ENCODE data around the gene IRF4.
"Not testable (repeated sequence)": the region's sequence is repeated elsewhere in the genome, so short reads cannot be mapped to it uniquely, and the experiment has no call there.

IRF4 gene

DNA sequence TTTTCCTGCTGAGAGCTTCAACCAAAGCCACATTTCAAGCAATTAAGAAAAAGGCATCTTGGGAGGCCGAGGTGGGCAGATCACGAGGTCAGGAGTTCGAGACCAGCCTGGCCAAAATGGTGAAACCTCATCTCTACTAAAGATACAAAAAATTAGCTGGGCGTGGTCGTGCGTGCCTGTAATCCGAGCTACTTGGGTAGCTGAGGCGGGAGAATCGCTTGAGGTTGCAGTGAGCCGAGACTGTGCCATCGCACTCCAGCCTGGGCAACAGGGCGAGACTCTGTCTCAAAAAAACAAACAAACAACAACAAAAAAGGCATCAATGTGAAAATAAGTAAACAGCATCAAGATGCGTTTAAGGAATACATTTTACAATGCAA, 13.9 kb upstream of the IRF4 start:
- not testable (repeated sequence) for H3K4me1 ChIP-seq (ENCODE audit: control insufficient read depth, insufficient read depth, low read length, poor library complexity, severe bottlenecking); H3K9me3 ChIP-seq (ENCODE audit: control insufficient read depth, low read length); H3K36me3 ChIP-seq (ENCODE audit: control insufficient read depth, insufficient read depth, low read length); H3K4me3 ChIP-seq (ENCODE audit: extremely low read depth, insufficient read depth, low read length, poor library complexity, severe bottlenecking); H3K27ac ChIP-seq (ENCODE audit: low read depth, low read length, severe bottlenecking)
- WGBS, 2 experiments (ENCODE audit: insufficient coverage in 2 of 2) = 81% methylated on average over 9 to 10 of the region's 13 CpGs

DNA sequence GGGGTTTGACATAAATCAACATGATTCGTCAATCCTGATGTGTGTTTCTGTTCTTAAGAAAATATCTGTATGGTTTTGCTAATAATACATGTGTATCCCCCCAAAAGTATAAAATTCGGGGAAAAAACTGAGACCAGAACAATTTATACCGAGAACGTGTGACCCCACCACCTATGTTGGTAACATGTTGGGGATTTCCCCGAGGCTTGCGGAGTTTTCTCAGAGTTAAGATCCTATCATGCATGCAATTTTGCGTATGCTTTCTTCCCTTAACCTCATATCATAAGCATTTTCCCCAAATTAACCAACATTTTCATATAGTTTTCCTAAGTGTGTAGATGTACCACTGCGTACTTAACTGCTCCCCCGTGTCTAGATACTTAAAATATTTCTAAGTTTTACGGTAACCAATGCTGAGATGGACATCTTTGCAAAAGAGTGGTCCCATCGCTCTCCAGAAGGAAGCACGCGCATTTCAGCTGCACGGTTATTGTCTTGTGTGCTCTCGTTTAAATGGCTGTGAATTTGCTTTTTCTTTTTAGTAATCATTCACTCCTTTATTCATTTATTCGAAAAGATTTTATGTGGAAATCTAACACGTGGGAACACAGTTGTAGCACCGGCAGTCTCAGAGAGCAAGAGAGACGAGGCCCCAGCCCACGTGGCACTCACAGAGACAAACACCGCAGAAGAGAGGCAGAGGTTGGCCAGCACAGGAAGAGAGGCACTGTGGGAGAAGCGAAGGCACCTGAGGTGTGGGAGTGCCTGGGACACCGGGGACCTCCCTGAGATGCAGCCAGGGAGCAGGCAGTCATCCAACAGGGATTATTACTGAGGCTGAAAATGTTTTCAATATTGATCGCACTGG, 13.2 kb upstream of the IRF4 start:
- no peaks in the 10 kb centered on the region for H3K4me1 ChIP-seq (ENCODE audit: control insufficient read depth, insufficient read depth, low read length, poor library complexity, severe bottlenecking)
- 90 to 91% methylated on average over 20 to 21 of the region's 24 CpGs for WGBS, 2 experiments (ENCODE audit: insufficient coverage in 2 of 2)
- H3K9me3 ChIP-seq (ENCODE audit: control insufficient read depth, low read length) = no peaks in the 10 kb centered on the region
- H3K4me3 ChIP-seq (ENCODE audit: extremely low read depth, insufficient read depth, low read length, poor library complexity, severe bottlenecking) = no peak overlapping the region
- H3K36me3 ChIP-seq (ENCODE audit: control insufficient read depth, insufficient read depth, low read length) = no peaks in the 10 kb centered on the region
- no peak overlapping the region for H3K27ac ChIP-seq (ENCODE audit: low read depth, low read length, severe bottlenecking)

DNA sequence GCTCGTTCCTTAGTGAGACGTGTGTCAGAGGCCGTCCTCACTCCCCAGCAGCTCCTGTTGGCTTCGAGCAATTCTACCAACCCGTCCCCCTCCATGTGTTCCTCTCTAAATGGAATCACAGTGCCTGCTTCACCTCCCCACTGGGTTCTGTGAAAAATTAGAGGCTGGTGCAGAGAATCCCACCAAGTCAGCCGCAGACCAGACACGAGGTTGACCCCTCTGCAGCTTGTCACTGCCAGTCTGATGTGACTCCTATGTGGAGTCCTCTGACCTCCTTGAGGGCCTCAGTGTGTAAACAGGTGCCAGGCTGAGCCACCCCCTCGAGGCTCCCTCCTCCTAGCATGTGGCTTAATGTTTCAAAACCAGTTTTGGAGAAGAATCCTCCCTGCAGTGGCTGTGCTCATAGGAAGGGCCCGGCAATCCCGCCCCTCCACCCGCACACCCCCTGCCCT, 12.6 kb upstream of the IRF4 start:
- no peak overlapping the region for H3K4me3 ChIP-seq (ENCODE audit: extremely low read depth, insufficient read depth, low read length, poor library complexity, severe bottlenecking)
- H3K36me3 ChIP-seq (ENCODE audit: control insufficient read depth, insufficient read depth, low read length) = no peaks in the 10 kb centered on the region
- WGBS, 2 experiments (ENCODE audit: insufficient coverage in 2 of 2) = 78 to 87% methylated on average over 10 to 11 of the region's 11 CpGs
- no peak overlapping the region for H3K27ac ChIP-seq (ENCODE audit: low read depth, low read length, severe bottlenecking)
- no peaks in the 10 kb centered on the region for H3K9me3 ChIP-seq (ENCODE audit: control insufficient read depth, low read length)
- no peaks in the 10 kb centered on the region for H3K4me1 ChIP-seq (ENCODE audit: control insufficient read depth, insufficient read depth, low read length, poor library complexity, severe bottlenecking)

DNA sequence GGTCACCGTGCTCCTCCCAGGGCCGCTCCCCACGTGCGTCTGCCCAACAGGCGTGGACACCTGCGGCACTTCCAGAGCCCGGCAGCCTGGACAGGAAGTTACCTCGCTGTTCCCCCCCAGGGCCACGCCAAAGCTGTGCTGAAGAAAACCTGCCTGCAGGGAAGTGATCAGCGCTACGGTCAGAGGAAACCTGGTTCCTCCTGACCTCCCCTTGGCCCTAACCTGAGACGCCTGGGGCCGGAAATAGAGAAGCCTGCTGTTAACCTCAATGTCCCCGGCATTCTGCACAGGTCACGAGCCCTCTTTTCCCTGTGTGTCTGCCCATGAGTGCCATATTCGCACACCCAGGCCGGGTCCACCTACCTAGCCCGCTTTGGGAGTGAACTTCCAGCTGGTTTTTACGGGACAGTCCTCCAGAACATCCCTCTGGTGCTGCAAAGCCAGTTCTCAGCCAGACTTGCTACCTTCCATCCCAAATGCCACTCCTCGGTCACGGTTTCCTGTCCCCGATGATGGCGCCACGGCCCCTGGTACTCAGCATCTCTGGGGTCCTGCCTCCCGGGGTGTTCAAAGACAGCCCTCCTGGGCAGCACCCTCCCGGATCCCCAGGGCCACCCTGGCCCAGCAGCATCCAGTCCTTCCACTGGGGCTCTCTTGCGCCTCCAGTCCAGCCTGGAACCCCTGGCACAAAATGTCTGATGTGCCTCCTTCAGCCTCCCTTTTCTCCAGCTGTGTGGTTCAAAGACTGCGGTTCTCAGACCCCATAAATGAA, 12.0 kb upstream of the IRF4 start:
- Histone ChIP-seq H3K36me3 (ENCODE audit: control insufficient read depth, insufficient read depth, low read length) (no peaks in the 10 kb centered on the region), H3K4me3 (ENCODE audit: extremely low read depth, insufficient read depth, low read length, poor library complexity, severe bottlenecking) (no peak overlapping the region), H3K9me3 (ENCODE audit: control insufficient read depth, low read length) (no peaks in the 10 kb centered on the region), H3K4me1 (ENCODE audit: control insufficient read depth, insufficient read depth, low read length, poor library complexity, severe bottlenecking) (no peaks in the 10 kb centered on the region), H3K27ac (ENCODE audit: low read depth, low read length, severe bottlenecking) (no peak overlapping the region)
- 86 to 88% methylated on average over 28 of the region's 28 CpGs for WGBS, 2 experiments (ENCODE audit: insufficient coverage in 2 of 2)

DNA sequence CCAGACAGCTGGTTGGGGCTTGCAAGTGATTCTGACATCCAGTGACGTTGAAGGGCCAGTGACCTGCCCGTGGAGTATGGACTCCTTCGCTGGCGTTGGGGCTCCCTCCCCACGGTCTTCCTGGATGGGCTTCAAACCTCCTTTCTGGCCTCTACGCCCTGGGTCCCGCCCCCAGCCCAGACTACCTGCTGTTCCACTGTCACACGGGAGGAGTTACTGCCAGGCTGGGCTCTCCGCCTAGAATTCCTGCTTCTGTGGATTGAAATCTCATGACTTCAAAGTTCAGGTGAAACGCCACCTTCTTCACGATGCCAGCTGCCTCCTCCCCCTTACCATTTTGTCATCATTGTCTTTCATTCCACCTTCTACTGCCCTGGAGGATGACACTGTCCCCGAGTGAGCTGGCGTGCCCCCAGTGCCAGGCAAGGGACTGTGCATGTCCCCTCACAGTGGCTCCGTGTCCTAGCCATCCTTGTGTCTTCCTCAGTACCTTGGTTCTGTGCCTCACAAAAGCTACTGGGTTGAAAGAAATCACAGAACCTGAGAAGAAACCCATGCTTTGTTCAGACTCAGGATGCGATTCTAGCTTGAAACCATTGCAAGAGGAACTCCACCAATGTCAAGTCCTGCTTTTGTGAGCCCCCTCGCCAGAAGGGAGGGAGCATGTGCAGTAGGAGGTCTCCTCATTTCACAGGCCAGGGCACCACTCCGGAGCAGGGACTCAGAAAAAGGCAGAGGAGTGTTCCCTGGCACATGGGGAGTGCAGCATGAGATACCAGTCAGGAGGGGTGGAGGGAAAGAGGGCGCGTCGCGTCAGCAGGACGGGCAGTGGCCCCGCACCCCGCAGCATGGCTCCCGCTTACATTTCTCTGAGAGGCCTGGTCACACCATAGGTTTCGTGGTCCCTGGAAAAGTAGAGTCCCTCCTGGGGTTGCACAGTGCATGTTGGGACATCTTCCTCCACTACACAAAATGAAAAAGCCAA, 11.0 kb upstream of the IRF4 start:
- no peaks in the 10 kb centered on the region for H3K4me1 ChIP-seq (ENCODE audit: control insufficient read depth, insufficient read depth, low read length, poor library complexity, severe bottlenecking)
- H3K4me3 ChIP-seq (ENCODE audit: extremely low read depth, insufficient read depth, low read length, poor library complexity, severe bottlenecking) = no peak overlapping the region
- no peaks in the 10 kb centered on the region for H3K36me3 ChIP-seq (ENCODE audit: control insufficient read depth, insufficient read depth, low read length)
- H3K9me3 ChIP-seq (ENCODE audit: control insufficient read depth, low read length) = no peaks in the 10 kb centered on the region
- 81 to 86% methylated on average over 25 to 26 of the region's 26 CpGs for WGBS, 2 experiments (ENCODE audit: insufficient coverage in 2 of 2)
- H3K27ac ChIP-seq (ENCODE audit: low read depth, low read length, severe bottlenecking) = no peak overlapping the region

DNA sequence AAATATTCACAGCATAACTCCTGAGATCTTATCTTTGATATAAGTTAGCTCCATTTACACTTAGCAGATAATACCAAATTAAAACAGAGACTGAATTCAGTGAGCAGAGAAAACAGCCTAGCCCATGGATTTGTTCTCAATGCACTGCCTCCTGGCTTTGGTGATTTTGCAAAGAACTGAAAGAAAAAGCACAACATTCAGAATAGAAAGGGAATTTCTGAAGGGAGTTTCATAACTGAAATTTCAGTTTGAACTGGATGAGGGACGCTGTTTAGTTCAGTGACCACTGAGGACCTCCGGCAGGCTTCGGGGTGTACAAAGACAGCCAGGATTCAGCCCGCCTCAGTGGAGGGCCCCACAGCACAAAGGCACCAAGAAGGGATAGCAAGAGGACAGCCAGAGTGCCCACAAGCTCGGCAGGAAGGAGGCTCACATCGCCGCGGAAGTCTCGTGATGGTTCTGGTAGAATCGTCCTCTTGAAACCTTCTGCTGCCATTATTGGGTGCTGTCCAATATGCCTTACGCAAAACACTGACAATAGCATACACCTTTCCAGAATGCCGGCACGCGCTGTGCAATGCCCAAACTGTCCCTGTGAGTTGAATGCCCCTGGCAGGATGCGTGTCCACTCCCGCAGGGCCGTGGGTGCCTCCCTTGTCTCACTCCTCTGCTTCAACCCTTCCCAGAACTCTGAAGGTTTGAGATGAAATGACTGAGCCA, 9.7 kb upstream of the IRF4 start:
- Histone ChIP-seq H3K36me3 (ENCODE audit: control insufficient read depth, insufficient read depth, low read length) (no peaks in the 10 kb centered on the region), H3K4me1 (ENCODE audit: control insufficient read depth, insufficient read depth, low read length, poor library complexity, severe bottlenecking) (no peaks in the 10 kb centered on the region), H3K4me3 (ENCODE audit: extremely low read depth, insufficient read depth, low read length, poor library complexity, severe bottlenecking) (no peak overlapping the region), H3K9me3 (ENCODE audit: control insufficient read depth, low read length) (no peaks in the 10 kb centered on the region), H3K27ac (ENCODE audit: low read depth, low read length, severe bottlenecking) (no peak overlapping the region)
- 89 to 90% methylated on average over 17 of the region's 17 CpGs for whole genome bisulfite sequencing, 2 experiments (ENCODE audit: insufficient coverage in 2 of 2)

DNA sequence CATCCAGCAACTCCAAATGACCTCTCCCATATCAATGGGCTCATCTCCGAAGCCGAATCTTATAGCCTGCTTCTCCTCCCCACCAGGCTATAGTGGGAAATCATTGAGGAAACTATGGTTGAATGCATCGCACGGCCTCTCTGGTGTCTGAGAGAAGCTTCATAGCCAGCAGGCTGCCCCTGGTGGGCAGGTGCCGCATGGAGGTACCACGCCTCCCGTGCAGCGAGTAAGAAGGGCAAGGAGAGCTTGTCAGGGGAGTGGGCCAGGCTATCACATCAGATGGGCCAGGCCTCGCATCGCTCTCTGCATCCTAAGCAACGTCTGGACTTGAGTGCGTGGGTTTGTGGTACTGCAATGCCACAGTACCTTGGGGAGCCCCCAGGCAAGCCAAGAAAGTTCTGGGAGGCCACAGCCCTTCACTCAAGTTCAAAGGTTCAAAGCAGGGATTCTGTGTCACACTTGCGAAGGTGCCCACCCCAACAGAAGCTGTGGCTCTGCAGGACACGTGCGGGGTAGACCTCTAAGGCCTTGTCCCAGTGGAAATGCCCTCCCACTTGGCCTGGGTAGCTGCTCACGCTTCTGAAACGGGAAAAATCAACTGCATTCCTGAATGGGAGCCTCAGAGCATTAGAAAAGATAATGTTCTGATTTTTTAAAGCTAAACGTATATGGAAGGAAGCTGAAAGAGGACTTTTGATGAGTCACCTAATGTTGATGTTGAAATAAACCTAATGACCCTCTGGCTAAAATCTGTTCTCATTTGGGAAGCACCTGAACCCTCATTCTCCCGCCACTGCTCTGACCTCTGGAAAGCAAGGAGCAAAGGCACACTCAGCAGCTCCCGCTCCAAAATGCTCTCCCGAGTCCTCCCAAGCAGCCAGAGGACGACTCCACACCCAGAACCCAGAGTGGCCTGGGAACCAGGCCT, 8.4 kb upstream of the IRF4 start:
- Histone ChIP-seq H3K4me3 (ENCODE audit: extremely low read depth, insufficient read depth, low read length, poor library complexity, severe bottlenecking) (no peak overlapping the region), H3K27ac (ENCODE audit: low read depth, low read length, severe bottlenecking) (no peak overlapping the region), H3K36me3 (ENCODE audit: control insufficient read depth, insufficient read depth, low read length) (no peaks in the 10 kb centered on the region), H3K4me1 (ENCODE audit: control insufficient read depth, insufficient read depth, low read length, poor library complexity, severe bottlenecking) (no peaks in the 10 kb centered on the region), H3K9me3 (ENCODE audit: control insufficient read depth, low read length) (no peaks in the 10 kb centered on the region)
- WGBS, 2 experiments (ENCODE audit: insufficient coverage in 2 of 2) = 87 to 89% methylated on average over 17 to 20 of the region's 22 CpGs

DNA sequence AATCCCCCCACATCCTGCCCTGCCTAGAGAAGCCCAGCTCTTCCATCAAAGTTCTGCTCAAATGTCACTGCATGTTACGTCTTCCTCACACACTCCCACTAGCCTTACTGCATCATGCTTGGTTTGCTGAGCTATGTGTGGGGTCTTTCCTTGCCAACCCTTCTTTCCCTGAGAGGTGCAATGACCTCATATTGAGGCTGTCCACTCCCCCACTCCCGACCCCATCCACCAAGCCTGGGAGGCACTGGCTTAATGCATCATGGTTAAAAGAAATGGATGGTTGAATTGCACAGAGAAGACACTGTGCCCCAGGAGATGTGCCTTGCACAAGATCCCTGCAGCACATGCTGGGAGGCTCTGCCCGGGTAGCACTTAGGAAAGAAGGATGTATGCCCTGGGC, 7.7 kb upstream of the IRF4 start:
- Histone ChIP-seq H3K27ac (ENCODE audit: low read depth, low read length, severe bottlenecking) (no peak overlapping the region), H3K4me1 (ENCODE audit: control insufficient read depth, insufficient read depth, low read length, poor library complexity, severe bottlenecking) (no peaks in the 10 kb centered on the region), H3K4me3 (ENCODE audit: extremely low read depth, insufficient read depth, low read length, poor library complexity, severe bottlenecking) (no peak overlapping the region), H3K9me3 (ENCODE audit: control insufficient read depth, low read length) (no peaks in the 10 kb centered on the region), H3K36me3 (ENCODE audit: control insufficient read depth, insufficient read depth, low read length) (no peaks in the 10 kb centered on the region)
- 43 to 75% methylated on average over 1 of the region's 3 CpGs for WGBS, 2 experiments (ENCODE audit: insufficient coverage in 2 of 2)

DNA sequence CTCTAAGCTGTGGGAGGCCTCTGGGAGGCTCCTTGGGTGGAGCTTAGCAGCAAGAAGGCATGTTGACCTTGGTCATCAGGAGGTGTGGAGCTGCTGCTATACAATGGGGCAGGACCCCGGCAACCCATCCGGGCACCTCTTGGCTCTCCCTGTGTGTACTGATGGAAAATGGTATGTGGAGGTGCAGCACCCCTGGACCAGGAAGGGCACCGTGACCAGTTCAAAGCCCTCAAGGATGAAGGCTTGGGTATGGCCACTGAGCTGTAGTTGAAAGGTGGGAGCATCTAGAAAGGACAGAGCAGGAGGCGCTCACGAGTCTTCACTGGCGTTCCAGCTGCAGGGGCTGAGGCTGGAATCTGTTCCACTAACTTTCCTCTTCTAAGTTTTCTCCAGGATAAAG, 6.7 kb upstream of the IRF4 start:
- no peak overlapping the region for H3K4me3 ChIP-seq (ENCODE audit: extremely low read depth, insufficient read depth, low read length, poor library complexity, severe bottlenecking)
- H3K27ac ChIP-seq (ENCODE audit: low read depth, low read length, severe bottlenecking) = no peak overlapping the region
- no peaks in the 10 kb centered on the region for H3K36me3 ChIP-seq (ENCODE audit: control insufficient read depth, insufficient read depth, low read length)
- H3K4me1 ChIP-seq (ENCODE audit: control insufficient read depth, insufficient read depth, low read length, poor library complexity, severe bottlenecking) = no peaks in the 10 kb centered on the region
- no peaks in the 10 kb centered on the region for H3K9me3 ChIP-seq (ENCODE audit: control insufficient read depth, low read length)
- 88 to 91% methylated on average over 3 to 4 of the region's 6 CpGs for WGBS, 2 experiments (ENCODE audit: insufficient coverage in 2 of 2)
